Activated naive CD4-positive, alpha-beta T cell treated with anti-CD3 and anti-CD28 coated beads for 36 hours (primary cell): ENCODE results near the gene PDILT. TPM values are rescaled to one million over a fixed set of nuclear protein-coding genes. Genes with fewer than 3 reads are reported as not detected.

Experiments used
- CTCF ChIA-PET: fragments of 350-600 bp; sonication (Branson Sonifier 250); formaldehyde crosslinking; loops from one replicate; lab custom pipeline; 2021; ENCODE audit warnings: antibody characterized with exemption; lab: Charles Lee
- DNase-seq: peaks from one replicate; pipeline ENCODE4 v3.0.0-alpha.2; 2020
- H3K27ac Mint-ChIP-seq: one replicate; pipeline ENCODE4 v1.8.0; 2021; ENCODE audit warnings: mild to moderate bottlenecking, mixed read lengths
- H3K27me3 Mint-ChIP-seq: one replicate; pipeline ENCODE4 v1.8.0; 2021; ENCODE audit warnings: low read depth, mixed read lengths
- H3K36me3 Mint-ChIP-seq: one replicate; pipeline ENCODE4 v1.8.0; 2021; ENCODE audit warnings: low read depth, mixed read lengths
- H3K4me1 Mint-ChIP-seq: one replicate; pipeline ENCODE4 v1.8.0; 2021; ENCODE audit warnings: low read depth, mixed read lengths
- H3K4me3 Mint-ChIP-seq: one replicate; pipeline ENCODE4 v1.8.0; 2021; ENCODE audit warnings: mild to moderate bottlenecking, moderate library complexity, mixed read lengths
- H3K9me3 Mint-ChIP-seq: one replicate; pipeline ENCODE4 v1.8.0; 2021; ENCODE audit warnings: mixed read lengths
- intact Hi-C: fragments of 100-400 bp; cut with micrococcal nuclease; formaldehyde crosslinking; loops from one replicate; pipeline ENCODE4 v1.15.1; 2023
- total RNA-seq, 2 experiments: library from RNA; stranded (reverse); gene quantifications; one replicate each; pipeline ENCODE4 v1.2.3, GENCODE V29; 2021

Gene PDILT
- total RNA-seq, 2 experiments from 2014 or later = not detected

- intact Hi-C loops = no loop called here
- DNase-seq = no peak
- H3K4me1 Mint-ChIP-seq = no peaks in the 10 kb centered on the region
These were observed 5.9 kb downstream of the PDILT start for GRCh38 chr16:20398603-20399002.

GRCh38 chr16:20397468-20398074 is 7.0 kb downstream of the PDILT start:
- CTCF ChIA-PET = no interaction called here
- H3K27me3 Mint-ChIP-seq = no peaks in the 10 kb centered on the region

More at GRCh38 chr16:20398603-20399002, 5.9 kb downstream of the PDILT start:
- Mint-ChIP-seq H3K36me3 (no peaks in the 10 kb centered on the region), H3K27ac (no peak overlapping the region), H3K27me3 (no peaks in the 10 kb centered on the region), H3K4me3 (no peak overlapping the region), H3K9me3 (no peaks in the 10 kb centered on the region)
- CTCF ChIA-PET = no interaction called here

GRCh38 chr16:20396846-20397467 is 7.6 kb downstream of the PDILT start:
- H3K27ac Mint-ChIP-seq = no peak overlapping the region
- H3K4me1 Mint-ChIP-seq = no peaks in the 10 kb centered on the region
- no peaks in the 10 kb centered on the region for H3K9me3 Mint-ChIP-seq
- CTCF ChIA-PET = no interaction called here
- DNase-seq = no peak
- intact Hi-C loops = no loop called here
- no peaks in the 10 kb centered on the region for H3K27me3 Mint-ChIP-seq
- H3K4me3 Mint-ChIP-seq = no peak overlapping the region
- no peaks in the 10 kb centered on the region for H3K36me3 Mint-ChIP-seq

More at GRCh38 chr16:20397468-20398074, 7.0 kb downstream of the PDILT start:
- no peak for DNase-seq
- H3K36me3 Mint-ChIP-seq = no peaks in the 10 kb centered on the region
- no peak overlapping the region for H3K4me3 Mint-ChIP-seq
- no peak overlapping the region for H3K27ac Mint-ChIP-seq
- intact Hi-C loops = no loop called here
- no peaks in the 10 kb centered on the region for H3K9me3 Mint-ChIP-seq
- H3K4me1 Mint-ChIP-seq = no peaks in the 10 kb centered on the region

GRCh38 chr16:20395946-20396345 is 8.6 kb downstream of the PDILT start:
- Mint-ChIP-seq H3K9me3 (no peaks in the 10 kb centered on the region), H3K4me3 (no peak overlapping the region), H3K4me1 (no peaks in the 10 kb centered on the region), H3K27me3 (no peaks in the 10 kb centered on the region), H3K36me3 (no peaks in the 10 kb centered on the region), H3K27ac (no peak overlapping the region)
- CTCF ChIA-PET = interaction anchor here (3.4 kb wide), 1 partner anchor 11 kb away, joined by 23 read pairs; no protein-coding TSS in a partner anchor
- no peak for DNase-seq
- intact Hi-C loops = no loop called here

GRCh38 chr16:20393801-20394577 is 10.5 kb downstream of the PDILT start:
- no peak for DNase-seq
- no peaks in the 10 kb centered on the region for H3K27me3 Mint-ChIP-seq
- no peak overlapping the region for H3K27ac Mint-ChIP-seq
- intact Hi-C loops = no loop called here
- no peak overlapping the region for H3K4me3 Mint-ChIP-seq
- CTCF ChIA-PET = interaction anchor here (3.4 kb wide), 1 partner anchor 9 kb away, joined by 23 read pairs; no protein-coding TSS in a partner anchor
- no peaks in the 10 kb centered on the region for H3K9me3 Mint-ChIP-seq
- no peaks in the 10 kb centered on the region for H3K4me1 Mint-ChIP-seq
- H3K36me3 Mint-ChIP-seq = no peaks in the 10 kb centered on the region

- intact Hi-C loops = no loop called here
- CTCF ChIA-PET = no interaction called here
- Mint-ChIP-seq H3K36me3 (no peaks in the 10 kb centered on the region), H3K27ac (no peak overlapping the region), H3K4me1 (no peaks in the 10 kb centered on the region), H3K9me3 (no peaks in the 10 kb centered on the region), H3K27me3 (peaks cover 9% of the 10 kb centered on the region), H3K4me3 (no peak overlapping the region)
- no peak for DNase-seq
These were observed 13.5 kb downstream of the PDILT start for GRCh38 chr16:20391045-20391444.

GRCh38 chr16:20388854-20389253 is 15.7 kb downstream of the PDILT start:
- intact Hi-C loops = loop anchor here (10.0 kb wide), 2 partner anchors 784 to 834 kb away; partner anchors contain the start of gene VPS35L
- H3K36me3 Mint-ChIP-seq = no peaks in the 10 kb centered on the region
- peaks cover 9% of the 10 kb centered on the region for H3K27me3 Mint-ChIP-seq
- H3K27ac Mint-ChIP-seq = no peak overlapping the region
- no peaks in the 10 kb centered on the region for H3K4me1 Mint-ChIP-seq
- DNase-seq = no peak
- no peak overlapping the region for H3K4me3 Mint-ChIP-seq
- CTCF ChIA-PET = interaction anchor here (1.0 kb wide), 1 partner anchor 481 kb away, joined by 3 read pairs; no protein-coding TSS in a partner anchor
- H3K9me3 Mint-ChIP-seq = no peaks in the 10 kb centered on the region

- H3K27me3 Mint-ChIP-seq = peaks cover 9% of the 10 kb centered on the region
- H3K4me1 Mint-ChIP-seq = no peaks in the 10 kb centered on the region
- no peak for DNase-seq
- CTCF ChIA-PET = no interaction called here
- intact Hi-C loops = loop anchor here (10.0 kb wide), 2 partner anchors 783 to 833 kb away; partner anchors contain the start of gene VPS35L
- H3K4me3 Mint-ChIP-seq = no peak overlapping the region
- H3K36me3 Mint-ChIP-seq = no peaks in the 10 kb centered on the region
- no peaks in the 10 kb centered on the region for H3K9me3 Mint-ChIP-seq
- no peak overlapping the region for H3K27ac Mint-ChIP-seq
These were observed 16.6 kb downstream of the PDILT start for GRCh38 chr16:20387978-20388377.

GRCh38 chr16:20385844-20386832 is 18.4 kb downstream of the PDILT start:
- Mint-ChIP-seq H3K36me3 (no peaks in the 10 kb centered on the region), H3K9me3 (no peaks in the 10 kb centered on the region), H3K4me1 (no peaks in the 10 kb centered on the region), H3K27ac (no peak overlapping the region), H3K4me3 (no peak overlapping the region), H3K27me3 (peaks cover 9% of the 10 kb centered on the region)
- CTCF ChIA-PET = interaction anchor here (0.6 to 4.0 kb wide), 15 partner anchors 8 to 884 kb away, joined by 3 to 52 read pairs (median 6); no protein-coding TSS in a partner anchor
- peak; percentile 75 for DNase-seq
- intact Hi-C loops = loop anchor here (1.0 to 10.0 kb wide), 3 partner anchors 487 to 831 kb away; partner anchors contain the start of gene VPS35L

- CTCF ChIA-PET = interaction anchor here (0.6 to 4.0 kb wide), 13 partner anchors 10 to 827 kb away, joined by 3 to 52 read pairs (median 3); no protein-coding TSS in a partner anchor
- H3K36me3 Mint-ChIP-seq = no peaks in the 10 kb centered on the region
- intact Hi-C loops = loop anchor here (1.0 to 10.0 kb wide), 4 partner anchors 81 to 829 kb away; partner anchors contain the start of gene VPS35L
- no peaks in the 10 kb centered on the region for H3K4me1 Mint-ChIP-seq
- peaks cover 9% of the 10 kb centered on the region for H3K27me3 Mint-ChIP-seq
- no peaks in the 10 kb centered on the region for H3K9me3 Mint-ChIP-seq
- H3K27ac Mint-ChIP-seq = no peak overlapping the region
- peak; percentile 70 for DNase-seq
- no peak overlapping the region for H3K4me3 Mint-ChIP-seq
These were observed 21.2 kb downstream of the PDILT start for GRCh38 chr16:20383106-20384029.
